Fibroblast of gingiva (primary cell): Measurements from ENCODE around the gene CLSTN2.

ENCODE experiments used
- DNase-seq: peaks from one replicate; pipeline ENCODE4 v3.0.0-alpha.2; 2011; ENCODE audit warnings: low read depth

The CLSTN2 gene

DNA sequence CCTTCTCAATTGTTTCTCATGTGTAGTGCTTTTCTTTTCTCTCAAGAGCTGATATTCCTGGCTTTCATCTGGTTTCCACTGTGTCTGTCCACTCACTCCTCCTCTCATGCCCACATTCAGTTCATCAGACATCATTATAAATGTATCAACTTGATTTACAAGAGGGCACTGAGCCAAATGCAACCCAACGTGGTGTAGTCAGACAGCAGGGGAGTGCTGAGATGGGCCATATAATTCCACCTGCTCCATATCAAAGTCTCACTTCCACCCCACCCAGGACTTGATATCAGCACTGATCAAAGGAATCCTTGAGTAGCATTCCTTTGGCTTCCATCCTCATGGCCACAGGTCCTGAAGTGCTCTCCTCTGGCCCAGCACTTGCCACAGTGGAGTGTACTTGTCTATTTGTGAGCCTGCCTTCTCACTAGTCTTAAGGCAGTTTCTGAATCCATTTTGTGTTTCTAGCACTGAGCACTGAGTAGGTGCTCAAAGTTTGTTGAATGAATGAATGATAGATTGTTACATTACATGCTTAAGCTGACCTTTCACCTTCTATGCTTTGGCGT lies 252.8 kb downstream of the CLSTN2 start:
- no peak for DNase-seq

DNA sequence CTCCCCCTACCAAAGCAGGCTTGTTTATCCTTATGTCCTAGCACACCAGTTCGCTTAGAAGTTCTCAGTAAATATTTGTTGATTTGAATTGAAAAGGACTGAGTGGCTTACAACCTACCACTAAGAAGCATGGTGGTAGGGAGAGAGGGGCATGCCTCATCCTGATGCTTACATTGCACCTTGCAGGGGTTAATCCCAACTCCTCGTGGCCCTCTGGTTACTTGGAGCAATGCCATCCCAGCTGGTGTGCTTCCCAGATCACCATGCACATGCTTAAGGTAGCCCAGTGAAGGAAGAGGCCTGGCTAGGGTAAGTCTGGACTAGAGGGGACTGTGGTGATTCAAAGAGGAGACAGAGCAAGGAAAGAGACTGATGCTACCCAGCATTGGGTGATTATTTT lies 253.3 kb downstream of the CLSTN2 start:
- no peak for DNase-seq

DNA sequence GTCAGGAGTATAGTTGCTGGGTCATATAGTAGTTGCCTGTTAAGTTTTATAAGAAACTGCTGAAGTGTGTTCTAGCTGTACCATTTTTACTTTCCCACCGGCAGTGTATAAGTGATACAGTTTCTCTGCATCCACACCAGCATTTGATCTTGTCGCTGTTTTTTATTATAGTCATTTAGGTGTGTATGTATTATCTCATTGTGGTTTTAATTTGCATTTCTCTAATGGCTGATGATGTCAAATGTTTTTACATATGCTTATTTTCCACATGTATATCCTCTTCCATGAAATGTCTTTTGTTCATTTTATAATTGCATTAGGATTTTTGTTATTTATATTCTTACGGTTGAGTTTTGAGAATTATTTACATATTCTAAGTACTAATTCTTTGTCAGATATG lies 254.3 kb downstream of the CLSTN2 start:
- DNase-seq, result no peak

DNA sequence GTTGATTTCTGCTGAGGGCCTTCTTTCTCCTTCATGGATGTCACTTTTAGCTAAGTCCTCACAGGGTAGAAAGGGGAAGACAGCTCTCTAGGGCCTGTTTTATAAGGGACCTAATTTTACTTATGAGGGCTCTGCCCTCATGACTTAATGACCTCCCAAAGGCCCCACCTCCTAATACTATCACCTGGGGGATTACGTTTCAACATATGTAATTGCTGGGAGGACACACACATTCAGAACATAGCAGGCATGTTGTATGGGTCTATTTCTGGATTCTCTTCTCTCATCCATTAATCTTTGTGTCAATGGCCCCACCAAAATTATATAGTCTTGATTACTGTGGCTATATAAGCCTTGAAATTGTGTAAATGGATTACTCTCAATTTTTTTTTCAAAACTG lies 255.0 kb downstream of the CLSTN2 start:
- no peak for DNase-seq

DNA sequence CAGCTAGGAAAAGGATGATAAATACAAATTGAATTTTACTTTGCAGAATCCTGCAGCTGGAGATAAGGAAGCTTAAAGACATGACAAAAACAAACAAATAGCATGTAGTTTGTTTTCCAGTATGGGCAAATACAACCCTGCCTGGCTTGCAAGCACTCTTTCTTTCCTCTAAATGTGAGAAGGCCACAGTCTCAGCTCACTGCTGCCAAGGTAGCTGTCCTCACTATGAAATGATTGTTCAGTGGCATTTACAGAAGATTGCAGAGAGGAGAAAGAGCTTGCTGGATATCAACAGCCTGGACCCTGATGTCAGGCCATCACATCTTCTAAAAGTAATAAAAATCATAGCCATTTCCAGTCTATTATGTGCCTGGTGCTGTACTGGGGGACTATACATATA lies 262.0 kb downstream of the CLSTN2 start:
- no peak for DNase-seq

DNA sequence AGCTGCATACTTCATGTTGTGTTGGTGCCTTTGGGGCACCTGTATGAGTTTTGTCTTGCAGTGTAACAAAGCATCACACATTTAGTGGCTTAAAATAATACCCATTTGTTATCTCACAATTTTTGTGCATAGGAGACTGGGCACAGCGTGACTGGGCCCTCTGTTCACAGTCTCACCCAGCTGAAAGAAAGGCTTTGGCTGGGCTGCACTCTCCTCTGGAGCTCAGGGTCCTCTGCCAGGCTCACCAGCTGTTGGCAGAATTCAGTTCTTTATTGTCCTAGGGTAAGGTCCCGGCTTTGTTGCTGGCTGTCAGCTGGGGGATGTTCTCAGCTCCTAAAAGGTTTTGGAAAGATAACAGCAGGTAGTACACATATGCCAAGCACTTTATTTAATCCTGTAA lies 263.3 kb downstream of the CLSTN2 start:
- no peak for DNase-seq

DNA sequence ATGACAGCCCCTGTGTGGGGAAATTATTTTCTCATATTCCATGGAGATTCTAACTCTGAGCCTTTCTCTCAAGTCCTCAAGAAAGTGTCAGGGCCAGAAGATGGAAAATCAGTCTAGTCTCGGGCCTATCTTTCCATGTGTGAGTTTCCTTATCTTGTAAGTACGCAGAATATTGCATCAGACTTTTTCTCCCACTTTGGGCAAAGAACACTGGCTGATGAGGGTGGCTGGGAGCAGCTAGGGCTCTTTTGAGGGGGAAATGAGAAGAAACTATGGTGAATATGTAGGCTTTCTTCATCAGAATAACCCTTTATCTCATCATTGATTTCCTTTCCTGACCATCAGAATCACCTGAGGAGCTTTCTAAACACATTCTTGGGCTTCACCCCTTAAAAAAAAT lies 264.0 kb downstream of the CLSTN2 start:
- DNase-seq, result no peak

DNA sequence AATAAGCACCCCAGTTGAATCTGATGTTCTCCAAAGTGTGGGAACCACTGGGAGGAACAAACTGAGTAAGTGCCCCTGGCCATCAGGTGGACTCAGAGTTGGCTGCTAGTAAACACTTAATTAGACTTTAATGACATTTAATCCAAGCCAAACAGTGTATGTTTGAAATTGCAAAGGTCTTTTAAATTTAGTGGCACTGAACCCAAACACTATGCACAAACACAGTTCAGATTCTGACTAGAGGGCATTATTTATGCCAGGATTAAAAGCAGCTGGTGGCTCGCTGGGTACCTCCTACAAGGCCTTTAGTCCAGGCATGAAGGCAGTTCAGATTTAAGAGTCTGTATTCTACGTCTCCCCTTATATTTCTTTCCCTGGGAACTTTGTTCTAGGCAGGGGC lies 264.8 kb downstream of the CLSTN2 start:
- DNase-seq, result no peak

DNA sequence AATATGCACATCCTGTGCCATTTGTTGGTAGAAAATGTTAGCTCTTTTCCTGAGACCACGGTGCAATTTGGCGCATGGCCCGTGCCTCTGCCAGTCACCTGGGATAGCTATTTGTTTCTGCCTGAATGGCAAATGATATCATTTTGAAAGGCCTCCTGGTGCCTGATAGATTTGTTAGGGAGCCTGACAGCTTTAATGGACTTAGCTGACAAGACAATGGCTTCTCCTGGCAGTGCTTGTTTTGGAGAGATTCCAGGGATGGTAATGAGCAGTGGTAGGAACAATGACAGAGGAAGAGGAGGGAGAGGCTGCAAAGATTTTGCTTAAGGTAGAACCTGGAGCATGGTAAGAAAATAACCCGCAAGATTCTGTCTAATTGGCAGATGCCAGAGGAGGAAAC lies 268.5 kb downstream of the CLSTN2 start:
- DNase-seq, result no peak

DNA sequence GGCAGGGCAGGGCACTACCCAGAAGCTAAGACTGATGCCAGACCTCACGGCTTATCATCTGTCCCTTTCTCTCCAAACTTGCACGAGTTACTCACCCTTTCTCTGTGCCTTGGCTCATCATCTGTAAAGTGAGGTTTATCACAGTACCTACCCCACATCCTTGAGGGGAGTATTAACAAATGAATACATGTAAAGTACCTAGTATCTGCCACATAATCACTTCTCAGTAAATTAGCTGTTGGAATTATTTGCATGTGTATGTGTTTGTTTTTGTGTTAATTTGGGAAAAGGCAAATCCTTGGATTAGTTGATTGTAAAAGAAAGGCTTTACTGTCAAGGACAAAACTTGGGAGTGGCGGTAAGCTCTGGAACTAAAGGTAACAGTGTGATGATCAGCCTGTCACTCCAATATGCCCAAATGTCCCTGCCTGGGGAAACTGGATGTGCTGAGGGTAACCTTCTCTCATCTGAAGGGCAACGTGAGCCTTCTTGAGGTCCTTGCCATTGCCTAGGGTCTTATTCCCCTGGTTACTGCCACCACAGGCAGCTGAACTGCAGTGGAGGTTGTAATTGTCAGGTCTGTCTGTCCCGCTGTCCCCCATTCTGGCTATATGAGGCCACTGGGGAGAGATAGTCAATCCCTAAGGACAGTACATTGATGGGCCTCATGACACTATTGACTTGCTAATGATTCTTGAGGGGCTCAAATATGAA lies 269.4 kb downstream of the CLSTN2 start:
- DNase-seq, result no peak

DNA sequence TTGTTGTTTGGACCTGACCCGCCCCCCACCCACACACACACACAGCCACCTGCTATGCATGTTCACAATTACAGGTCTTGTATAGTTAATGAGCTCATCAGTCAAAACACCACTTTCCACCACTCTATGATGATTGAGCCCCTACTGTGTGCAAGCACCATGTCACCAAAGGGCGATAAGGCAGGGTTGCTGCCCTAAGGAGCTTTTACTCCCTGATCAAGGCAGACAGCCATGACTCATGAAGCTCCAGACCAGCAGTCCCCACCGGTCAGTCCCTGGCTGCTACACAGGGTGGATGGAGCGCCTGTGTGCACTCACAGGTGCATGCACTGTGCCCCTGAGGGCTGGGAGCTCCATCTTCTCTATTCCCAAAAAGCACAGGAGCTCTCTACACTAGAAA lies 270.6 kb downstream of the CLSTN2 start:
- DNase-seq, result no peak

DNA sequence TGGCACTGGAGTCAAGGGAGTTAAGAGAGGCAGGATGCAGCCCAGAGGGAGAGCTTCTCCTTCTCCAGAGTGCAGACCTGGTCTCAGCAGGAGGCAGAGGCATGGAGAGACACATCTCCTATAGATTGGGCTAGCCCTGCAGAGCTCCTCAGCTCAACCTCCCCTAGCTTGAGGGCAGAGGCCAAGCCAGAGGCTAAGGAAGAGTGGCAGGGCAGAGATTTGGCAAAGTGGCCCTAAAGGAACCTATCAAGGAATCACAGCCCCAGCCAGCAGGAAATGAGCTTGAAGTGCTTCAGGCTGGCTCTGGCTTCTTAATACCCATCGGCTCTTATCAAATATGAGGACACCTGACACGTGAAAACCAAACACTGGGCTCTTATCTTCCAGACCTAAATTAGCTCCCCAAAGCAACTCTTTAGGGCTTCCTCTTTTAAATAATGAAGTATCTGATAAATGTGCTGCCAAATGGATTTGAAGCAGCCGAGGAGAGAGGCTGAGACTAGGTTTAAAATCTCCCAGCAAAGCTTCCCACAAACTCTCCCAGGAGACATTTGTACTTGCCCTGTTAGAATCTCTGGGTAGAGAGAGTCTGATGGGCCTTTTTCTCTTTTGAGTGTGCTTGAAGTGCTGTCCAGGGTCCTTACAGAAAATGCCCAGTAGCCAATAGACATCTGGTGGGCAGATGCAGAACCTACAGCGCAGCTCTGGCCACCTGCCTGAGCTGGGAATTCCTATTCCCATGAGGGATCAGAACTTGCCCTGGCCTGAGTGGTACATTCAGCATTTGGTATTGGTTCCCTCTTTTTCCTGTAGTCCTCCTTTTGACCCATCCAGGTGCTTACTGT lies 271.4 kb downstream of the CLSTN2 start:
- peak; percentile 44 for DNase-seq

DNA sequence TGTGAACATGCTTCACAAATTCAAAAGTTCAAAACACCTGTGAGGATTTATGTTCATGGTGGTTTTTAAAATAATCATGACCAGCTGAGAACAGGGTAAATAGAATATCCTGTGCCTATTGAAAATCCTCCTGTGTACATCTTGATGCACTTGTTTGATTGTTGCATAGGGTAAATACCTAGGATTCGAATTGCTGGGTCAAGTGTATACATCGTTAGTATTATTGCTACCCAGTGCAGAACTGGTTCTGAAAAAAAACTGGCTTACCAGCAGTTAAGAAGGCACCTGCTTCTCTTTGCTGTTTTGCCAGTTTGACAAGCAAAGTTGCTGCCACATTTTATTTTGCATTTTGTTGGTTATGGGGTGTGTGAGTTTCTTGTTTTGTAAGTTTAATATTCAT lies 272.6 kb downstream of the CLSTN2 start:
- no peak for DNase-seq

DNA sequence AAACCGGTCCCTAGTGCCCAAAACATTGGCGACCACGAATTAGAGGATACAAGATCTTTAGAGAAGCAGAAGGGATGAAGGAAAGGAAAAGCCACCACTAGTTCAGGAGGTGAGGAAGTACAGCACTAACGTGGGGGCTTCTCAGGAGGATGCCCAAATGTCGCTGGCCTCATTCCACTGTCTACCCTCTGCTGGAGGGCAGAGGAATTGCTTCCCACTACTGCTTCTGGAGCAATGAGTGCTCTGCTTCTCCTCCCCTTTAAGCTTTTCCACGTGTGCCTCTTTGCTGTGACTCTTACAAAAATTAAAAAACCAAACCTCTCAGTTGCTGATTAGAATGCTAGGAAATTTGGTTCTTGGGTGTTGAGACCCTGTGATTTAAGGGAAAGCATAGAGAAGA lies 281.3 kb downstream of the CLSTN2 start:
- no peak for DNase-seq

DNA sequence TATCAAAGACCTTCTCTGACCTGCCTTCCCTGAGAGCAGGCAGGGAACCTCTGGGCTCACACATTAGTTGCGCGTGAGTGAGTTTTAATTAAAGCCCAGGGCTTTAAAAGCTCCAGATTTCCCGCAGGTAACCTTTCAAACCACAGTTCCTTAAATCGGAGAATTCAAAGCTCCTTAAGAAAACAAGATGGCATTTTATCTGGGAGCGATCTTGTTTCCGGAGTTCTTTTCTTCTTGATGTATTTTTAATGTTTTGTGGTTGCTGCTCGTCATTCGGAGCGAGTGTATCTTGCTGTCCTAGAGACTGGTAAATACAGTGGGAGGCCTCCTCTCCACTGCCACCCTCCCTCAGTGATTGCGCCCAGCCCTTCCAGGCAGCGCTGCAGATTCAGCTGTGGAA lies 284.3 kb downstream of the CLSTN2 start:
- DNase-seq, result no peak

DNA sequence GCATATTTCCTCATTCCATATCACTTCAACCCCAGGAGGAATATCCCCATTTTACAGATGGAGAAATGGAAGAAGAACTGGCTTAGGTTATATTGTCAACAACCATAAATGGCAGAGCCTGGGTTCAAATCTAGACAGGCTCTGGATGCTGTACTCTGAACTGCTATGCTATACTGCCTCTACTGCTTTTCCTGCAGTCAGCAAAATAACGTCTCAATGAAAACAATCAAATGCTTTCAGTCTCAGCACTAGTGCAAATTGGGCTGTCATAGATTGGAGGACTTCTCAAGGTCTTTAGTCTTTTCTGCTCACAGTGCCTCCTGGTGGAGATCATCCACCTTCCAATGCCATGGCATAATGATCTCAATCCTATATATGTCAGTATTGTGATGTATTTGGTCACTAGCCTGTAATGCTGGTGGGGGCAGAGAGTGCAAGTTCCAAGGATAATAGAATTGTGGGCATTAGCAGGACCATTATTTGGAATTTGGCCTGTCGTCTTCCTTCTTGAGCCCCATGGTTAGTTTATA lies 285.0 kb downstream of the CLSTN2 start:
- DNase-seq, result no peak

DNA sequence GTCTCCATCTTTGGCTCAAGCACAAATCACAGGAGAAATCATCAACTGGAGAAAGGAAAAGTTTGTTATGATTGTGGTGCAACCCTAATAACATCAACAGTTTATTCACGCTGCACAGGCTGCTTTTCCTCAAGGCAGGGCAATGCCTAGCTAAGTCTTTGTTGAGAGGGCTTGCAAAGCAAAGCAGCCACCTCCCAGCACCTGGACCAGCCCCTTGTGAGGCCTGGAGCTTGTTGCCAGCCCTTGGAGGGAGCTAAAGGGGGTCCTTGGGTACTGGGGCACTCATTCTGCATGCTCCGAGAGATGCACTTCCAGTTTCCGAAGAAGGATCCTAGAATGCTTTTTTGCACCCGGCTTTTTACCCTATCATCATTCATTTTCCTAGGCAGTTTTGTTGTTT lies 288.2 kb downstream of the CLSTN2 start:
- no peak for DNase-seq

DNA sequence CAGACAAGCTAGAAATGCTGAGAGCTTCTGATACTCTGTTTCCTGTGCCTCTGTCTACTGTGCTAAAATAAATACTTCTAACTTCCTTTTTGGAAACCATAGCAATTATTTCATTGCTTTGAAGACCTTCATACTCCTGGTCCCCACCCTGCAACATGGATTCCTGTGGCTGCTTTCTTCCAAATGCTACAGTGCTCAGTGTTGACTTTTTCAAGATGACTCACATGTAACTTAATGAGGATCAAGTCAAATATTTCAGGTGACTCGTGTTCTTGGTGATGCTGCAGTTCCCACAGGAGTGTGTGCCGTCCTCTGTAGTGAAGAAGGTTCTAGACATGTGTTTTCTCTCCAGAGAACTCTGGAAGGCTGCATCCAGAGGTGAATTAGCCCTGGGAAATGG lies 288.6 kb downstream of the CLSTN2 start:
- no peak for DNase-seq

DNA sequence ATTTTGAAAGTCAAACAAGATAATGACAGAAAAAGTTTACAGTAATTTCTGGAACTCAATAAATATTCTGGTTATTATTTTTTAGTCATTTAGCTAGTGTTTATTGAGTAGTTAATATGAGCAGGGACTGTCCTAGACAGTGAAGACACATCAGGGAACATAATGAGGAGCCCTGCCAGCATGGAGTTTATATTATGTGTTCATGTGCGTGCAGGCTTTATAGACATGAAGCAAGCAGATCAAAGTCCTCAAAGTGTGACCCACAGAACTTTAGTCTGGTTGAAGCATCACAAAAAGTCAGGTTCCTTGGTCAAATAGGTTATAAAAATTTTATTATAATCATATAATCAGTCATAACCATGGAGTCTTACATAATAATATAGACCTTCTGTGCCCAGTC lies 289.3 kb downstream of the CLSTN2 start:
- DNase-seq, result no peak

DNA sequence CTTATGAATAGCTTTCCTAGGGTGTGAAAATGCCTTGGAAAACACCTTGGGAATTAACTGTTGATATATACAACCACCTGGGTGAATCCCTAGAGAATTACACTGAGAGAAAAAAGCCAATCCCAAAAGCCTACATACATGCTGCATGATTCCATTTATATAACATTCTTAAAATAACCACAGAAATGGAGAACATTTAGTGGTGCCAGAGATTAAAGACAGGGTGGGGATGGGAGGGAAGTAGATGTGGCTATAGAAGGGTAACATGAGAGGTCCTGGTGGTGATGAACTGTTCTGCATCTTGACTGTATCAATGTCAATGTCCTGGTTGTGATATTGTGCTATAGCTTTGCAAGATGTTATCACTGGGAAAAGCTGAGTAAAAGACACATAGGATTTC lies 291.0 kb downstream of the CLSTN2 start:
- DNase-seq, result no peak

DNA sequence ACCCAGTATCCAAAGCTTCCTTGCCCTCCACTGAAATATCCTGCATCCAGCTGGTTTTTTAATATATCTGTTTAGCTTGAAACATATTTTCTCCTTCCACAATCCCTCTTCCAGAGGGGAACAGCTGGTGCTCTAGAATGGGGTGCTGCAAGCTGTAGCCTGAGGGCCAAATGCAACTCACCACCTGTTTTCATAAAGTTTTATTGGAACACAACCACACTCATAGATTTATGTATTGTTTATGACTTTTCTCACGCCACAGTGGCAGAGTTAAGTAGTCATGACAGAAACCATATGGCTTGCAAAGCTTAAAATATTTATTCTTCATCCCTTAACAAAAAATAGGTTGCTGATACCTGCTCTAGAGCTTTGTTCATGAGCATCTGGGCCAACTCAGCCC lies 298.7 kb downstream of the CLSTN2 start:
- DNase-seq, result no peak

DNA sequence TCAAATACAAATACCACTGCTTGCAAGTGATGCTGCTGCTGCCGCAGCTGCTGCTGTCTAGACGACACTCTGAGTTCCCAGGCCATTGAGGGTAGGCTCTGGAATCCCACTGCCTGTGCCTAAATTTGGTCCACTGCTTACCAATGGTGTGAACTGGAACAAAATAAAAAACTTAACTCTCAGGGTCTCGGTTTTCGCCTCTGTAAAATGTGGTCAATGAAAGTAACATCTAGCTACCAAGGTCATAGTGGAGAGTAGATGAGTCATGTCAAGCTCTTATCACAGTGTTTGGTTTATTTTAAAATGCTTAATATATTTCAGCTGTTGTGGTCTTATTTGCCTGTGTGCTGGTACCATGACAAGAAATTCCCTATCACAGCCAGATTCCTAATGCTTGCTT lies 299.3 kb downstream of the CLSTN2 start:
- no peak for DNase-seq

DNA sequence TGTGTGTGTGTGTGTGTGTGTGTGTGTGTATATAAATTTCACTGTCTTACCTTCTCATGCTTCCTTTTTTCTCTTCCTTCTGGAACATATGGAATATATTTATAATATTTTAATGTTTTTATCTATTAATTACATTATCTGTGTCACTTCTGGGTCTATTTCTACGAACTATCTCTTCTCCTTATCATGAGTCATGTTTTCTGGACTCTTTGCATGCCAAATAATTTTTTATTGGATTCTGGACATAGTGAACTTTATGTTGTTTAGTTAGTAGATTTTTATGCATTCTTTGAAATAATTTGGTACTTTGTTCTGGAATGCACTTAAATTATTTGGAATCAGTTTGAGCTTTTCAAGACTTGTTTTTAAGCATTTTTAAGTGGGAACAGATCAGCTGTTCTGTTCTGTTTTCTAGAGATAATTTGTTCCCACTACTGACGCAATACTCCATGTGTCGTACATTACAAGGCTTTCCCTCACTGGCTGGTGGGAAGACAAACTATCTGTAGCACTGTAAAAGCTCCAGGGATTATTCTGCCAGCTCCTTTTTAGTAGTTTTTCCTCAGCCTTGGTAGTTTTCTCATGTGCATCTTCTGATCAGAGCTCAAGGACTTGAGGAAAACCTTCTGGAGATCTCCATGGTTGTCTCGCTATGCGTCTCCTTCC lies 302.0 kb downstream of the CLSTN2 start:
- peak; percentile 33 for DNase-seq
